SJSA1 (cell line): ENCODE data around the gene HMMR. TPM values are rescaled to one million over a fixed set of nuclear protein-coding genes. Genes with fewer than 3 reads are reported as not detected.

Experiments used
- DNase-seq, 2 experiments: peaks; one replicate each; pipeline ENCODE4 v3.0.0-alpha.2; 2015 to 2020; ENCODE audit warnings: low spot score in 2 of 2, low read depth in 1 of 2
- H3K27ac ChIP-seq: fragments of 250-450 bp; sonication (Bioruptor Pico); 2 replicates; pipeline ENCODE4 v1.5.1; 2020; ENCODE audit warnings: mild to moderate bottlenecking, moderate library complexity
- H3K27me3 ChIP-seq: fragments of 250-450 bp; sonication (Bioruptor Pico); replicated peaks from 2 replicates; pipeline ENCODE4 v1.5.1; 2020; ENCODE audit warnings: mild to moderate bottlenecking, moderate library complexity
- H3K36me3 ChIP-seq: fragments of 250-450 bp; sonication (Bioruptor Pico); 2 replicates; pipeline ENCODE4 v1.5.1; 2020; ENCODE audit warnings: mild to moderate bottlenecking
- H3K4me1 ChIP-seq: fragments of 250-450 bp; sonication (Bioruptor Pico); replicated peaks from 2 replicates; pipeline ENCODE4 v1.6.1; 2021; ENCODE audit warnings: mild to moderate bottlenecking
- H3K4me3 ChIP-seq: fragments of 250-450 bp; sonication (Bioruptor Pico); 2 replicates; pipeline ENCODE4 v1.5.1; 2020; ENCODE audit warnings: mild to moderate bottlenecking
- H3K9me3 ChIP-seq: fragments of 250-450 bp; sonication (Bioruptor Pico); replicated peaks from 2 replicates; pipeline ENCODE4 v1.5.1; 2020; ENCODE audit warnings: mild to moderate bottlenecking
- total RNA-seq: library from RNA; depleted of rRNA; stranded (reverse); fragments of >200 nt; shearing (Covaris generic); gene quantifications from 2 replicates; pipeline ENCODE4 v1.2.3, GENCODE V29; 2014

The HMMR gene
- total RNA-seq, 1 experiment from 2014 or later: 119 TPM

DNA sequence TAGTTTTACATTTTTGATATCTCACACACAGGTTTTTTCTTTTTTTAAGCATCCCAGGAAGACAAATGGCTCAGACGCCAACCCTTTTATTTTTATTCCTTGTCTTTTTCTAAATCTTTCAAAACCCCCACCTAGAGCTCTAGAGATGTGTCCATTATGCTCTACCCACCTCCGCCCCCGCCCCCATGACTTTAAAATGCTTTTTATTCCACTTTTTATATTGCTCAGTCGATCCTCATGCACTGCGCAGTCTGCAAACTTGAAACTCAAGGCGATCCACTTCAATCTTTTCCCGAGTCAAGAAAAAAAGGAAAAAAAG, 44.6 kb downstream of the HMMR start:
- no peaks in the 10 kb centered on the region for H3K36me3 ChIP-seq
- no peaks in the 10 kb centered on the region for H3K27me3 ChIP-seq
- peak overlapping the region; percentile 68 for H3K4me3 ChIP-seq
- no peaks in the 10 kb centered on the region for H3K9me3 ChIP-seq
- H3K4me1 ChIP-seq: peaks cover 11% of the 10 kb centered on the region
- no peak for DNase-seq
- peak overlapping the region; percentile 79 for H3K27ac ChIP-seq

DNA sequence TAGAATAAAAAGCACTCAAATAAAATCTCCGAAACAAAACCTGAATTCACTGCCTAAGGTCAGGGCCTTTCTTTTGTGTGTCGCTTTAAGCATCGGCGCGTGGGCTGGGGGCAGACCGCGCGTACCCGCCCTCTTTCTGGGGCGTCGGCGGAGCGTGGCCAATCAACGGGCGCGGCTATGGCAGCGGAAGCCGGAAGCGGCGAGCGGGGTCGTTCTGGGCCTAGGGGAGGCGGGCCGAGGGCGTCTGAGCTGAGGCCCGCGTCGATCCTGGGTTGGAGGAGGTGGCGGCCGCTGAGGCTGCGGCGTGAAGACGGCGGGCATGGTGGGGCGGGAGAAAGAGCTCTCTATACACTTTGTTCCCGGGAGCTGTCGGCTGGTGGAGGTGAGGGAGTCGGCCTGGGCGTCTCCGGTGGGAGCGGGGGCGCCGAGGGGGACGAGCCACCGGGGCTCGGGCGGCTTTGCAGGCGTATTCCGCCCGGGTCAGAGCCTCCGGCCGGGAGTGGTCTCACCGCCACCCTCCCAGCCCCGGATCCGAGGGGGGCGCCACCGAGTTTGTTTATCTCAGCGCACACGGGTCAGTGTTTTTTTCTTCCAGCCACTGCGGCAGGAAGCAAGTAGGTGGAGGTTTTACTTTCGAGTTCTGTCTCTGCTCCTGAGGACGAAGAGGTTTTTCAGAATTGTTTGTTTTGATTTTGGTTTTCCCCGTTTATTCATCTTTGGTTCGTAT, 45.1 kb downstream of the HMMR start, which contains the start of gene MAT2B:
Gene MAT2B, plus strand, starts transcription at position 252 of the 727 bp plus-strand sequence. Its CDS starts 68 bp downstream, at position 320.
- H3K4me1 ChIP-seq: peaks cover 11% of the 10 kb centered on the region
- H3K27me3 ChIP-seq: no peaks in the 10 kb centered on the region
- DNase-seq: peak; percentile 98 to 99
- H3K4me3 ChIP-seq: peak within 1 kb of the TSS; percentile 68
- H3K36me3 ChIP-seq: no peaks in the 10 kb centered on the region
- H3K9me3 ChIP-seq: no peaks in the 10 kb centered on the region
- peak within 1 kb of the TSS; percentile 79 for H3K27ac ChIP-seq

DNA sequence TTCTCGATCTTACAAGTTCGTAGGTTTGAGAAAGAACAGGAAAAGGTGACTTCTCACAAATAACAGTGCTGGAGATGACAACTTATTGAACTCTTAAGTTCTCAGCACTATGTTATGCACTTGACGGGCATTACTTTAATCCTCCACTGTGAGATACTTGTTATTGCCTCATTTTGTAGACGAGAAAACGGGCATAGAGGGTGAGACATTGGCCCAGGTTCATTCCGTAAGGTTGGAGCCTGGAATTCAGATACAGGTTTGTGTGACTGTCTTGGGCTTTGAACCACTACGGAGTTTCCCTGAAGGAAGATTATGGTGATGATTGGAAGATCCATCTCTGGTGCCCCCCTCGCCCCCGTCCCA, 45.6 kb downstream of the HMMR start:
- Histone ChIP-seq H3K36me3 (no peaks in the 10 kb centered on the region), H3K9me3 (no peaks in the 10 kb centered on the region), H3K27ac (peak overlapping the region; percentile 79), H3K27me3 (no peaks in the 10 kb centered on the region), H3K4me1 (peaks cover 11% of the 10 kb centered on the region), H3K4me3 (peak overlapping the region; percentile 68)
- DNase-seq: no peak

DNA sequence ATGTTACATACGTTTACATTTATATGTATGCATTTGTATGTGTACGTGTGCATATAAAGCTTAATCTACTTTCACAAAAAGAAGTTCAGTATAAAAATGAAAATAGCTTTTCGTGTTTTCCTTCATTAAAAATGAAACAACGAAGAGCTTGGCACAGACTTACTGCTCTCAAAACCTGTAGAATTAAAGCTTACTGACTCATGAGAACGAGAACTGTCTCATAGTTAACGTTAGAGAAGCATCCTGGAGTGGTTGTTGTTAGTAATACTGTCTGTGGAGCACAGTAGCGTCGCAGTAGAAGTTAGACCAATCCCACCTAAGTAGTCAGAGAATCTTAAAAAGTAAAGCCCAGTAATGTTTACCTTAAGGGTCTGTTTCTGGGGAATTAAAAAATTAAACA, 46.3 kb downstream of the HMMR start:
- Histone ChIP-seq H3K27me3 (no peaks in the 10 kb centered on the region), H3K36me3 (peaks cover under 1% of the 10 kb centered on the region), H3K4me3 (peak overlapping the region; percentile 68), H3K4me1 (peaks cover 11% of the 10 kb centered on the region), H3K9me3 (no peaks in the 10 kb centered on the region), H3K27ac (no peak overlapping the region)
- peak in 1 of 2 experiments; percentile 48 for DNase-seq

DNA sequence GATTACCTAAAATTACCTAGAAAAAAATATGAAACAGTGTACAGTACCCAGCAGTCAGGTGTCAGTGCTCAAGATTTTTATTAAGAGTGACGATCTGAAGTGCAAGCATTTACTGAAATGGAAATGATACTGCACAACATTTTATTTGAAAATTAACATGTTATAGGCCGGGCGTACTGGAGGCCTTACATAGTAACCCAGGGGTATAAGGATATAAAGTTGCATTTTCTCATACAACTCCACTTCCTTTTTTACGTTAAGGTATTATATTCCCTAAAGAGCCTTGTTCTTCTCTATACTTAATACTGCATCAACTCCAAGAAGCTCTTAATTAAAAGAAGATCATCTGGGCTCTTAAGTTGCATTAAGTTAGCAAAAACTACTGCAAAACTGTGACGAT, 48.3 kb downstream of the HMMR start:
- Histone ChIP-seq H3K27me3 (no peaks in the 10 kb centered on the region), H3K9me3 (no peaks in the 10 kb centered on the region), H3K4me1 (peaks cover 5% of the 10 kb centered on the region; the same call in 1 of the 2 replicates), H3K4me3 (no peak overlapping the region), H3K36me3 (peaks cover 21% of the 10 kb centered on the region), H3K27ac (no peak overlapping the region)
- DNase-seq: no peak

DNA sequence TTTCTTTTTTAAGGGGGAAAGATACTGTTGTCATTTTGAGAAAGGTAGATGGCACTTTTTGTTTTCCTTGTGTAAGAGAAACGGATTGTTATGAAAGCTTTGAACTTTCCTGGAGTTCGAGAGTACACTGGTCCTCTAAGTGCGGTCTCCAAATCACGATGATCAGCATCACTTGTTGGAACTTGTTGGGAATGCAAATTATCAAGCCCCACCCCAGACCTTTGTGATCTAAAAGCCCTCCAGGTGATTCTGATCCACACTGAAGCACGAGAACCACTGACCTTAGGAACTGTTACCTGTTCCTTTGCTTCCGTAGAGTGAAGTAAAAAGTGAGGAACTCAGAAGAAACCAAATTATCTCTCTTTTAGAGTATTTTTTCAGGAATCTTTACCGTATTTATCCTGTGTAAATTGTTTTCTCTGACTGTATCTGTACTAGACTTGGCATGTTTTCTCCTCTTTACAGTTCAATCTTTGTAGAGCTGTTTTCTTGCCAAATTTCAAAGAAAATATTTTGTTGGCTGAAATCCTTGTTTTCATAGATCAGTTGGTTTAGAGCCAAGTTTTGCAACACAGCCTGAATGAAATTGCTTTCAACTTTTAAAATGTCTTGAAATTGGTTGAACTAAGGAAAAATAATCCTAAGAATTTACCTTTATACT, 49.0 kb downstream of the HMMR start:
- H3K36me3 ChIP-seq: peaks cover 27% of the 10 kb centered on the region
- no peak for DNase-seq
- H3K9me3 ChIP-seq: no peaks in the 10 kb centered on the region
- H3K4me3 ChIP-seq: no peak overlapping the region
- no peak overlapping the region for H3K27ac ChIP-seq
- H3K4me1 ChIP-seq: peaks cover 2% of the 10 kb centered on the region; the same call in 1 of the 2 replicates
- no peaks in the 10 kb centered on the region for H3K27me3 ChIP-seq

DNA sequence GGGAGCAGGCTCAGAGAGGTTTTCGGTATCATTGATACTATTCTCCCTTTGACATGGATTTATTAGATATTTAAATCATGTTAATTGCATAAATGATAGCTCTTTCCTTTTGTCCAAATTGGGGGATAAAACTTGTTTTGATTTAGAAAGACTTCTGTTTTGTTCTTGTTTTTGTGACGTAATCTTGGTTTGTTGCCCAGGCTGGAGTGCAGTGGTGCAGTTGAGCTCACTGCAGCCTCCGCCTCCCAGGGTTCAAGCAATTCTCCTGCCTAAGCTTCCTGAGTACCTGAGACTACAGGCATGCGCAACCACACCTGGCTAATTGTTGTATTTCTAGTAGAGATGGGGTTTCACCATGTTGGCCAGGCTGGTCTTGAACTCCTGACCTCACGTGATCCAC, 52.1 kb downstream of the HMMR start:
- Histone ChIP-seq H3K9me3 (no peaks in the 10 kb centered on the region), H3K27me3 (no peaks in the 10 kb centered on the region), H3K4me1 (no peaks in the 10 kb centered on the region), H3K4me3 (no peak overlapping the region), H3K36me3 (peaks cover 56% of the 10 kb centered on the region), H3K27ac (no peak overlapping the region)
- DNase-seq: no peak

DNA sequence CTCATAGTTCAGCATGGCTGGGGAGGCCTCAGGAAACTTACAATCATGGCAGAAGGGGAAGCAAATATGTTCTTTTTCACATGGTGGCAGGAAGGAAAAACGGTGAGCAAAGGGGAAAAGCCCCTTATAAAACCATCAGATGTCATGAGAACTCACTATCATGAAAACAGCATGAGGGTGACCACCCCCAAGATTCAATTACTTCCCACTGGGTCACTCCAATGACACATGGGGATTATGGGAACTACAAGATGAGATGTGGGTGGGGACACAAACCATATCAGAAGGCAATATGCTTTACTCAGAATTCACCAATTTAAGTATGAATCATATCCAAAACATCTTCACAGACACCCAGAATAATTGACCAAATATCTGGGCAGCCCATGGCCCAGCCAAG, 64.7 kb downstream of the HMMR start:
- Histone ChIP-seq H3K4me3 (no peak overlapping the region), H3K36me3 (0 out of 2 replicates have a peak, but pooled peaks cover 3% of the 10 kb centered on the region), H3K27me3 (no peaks in the 10 kb centered on the region), H3K27ac (no peak overlapping the region), H3K9me3 (no peaks in the 10 kb centered on the region; the same call in 1 of the 2 replicates), H3K4me1 (no peaks in the 10 kb centered on the region)
- no peak for DNase-seq

DNA sequence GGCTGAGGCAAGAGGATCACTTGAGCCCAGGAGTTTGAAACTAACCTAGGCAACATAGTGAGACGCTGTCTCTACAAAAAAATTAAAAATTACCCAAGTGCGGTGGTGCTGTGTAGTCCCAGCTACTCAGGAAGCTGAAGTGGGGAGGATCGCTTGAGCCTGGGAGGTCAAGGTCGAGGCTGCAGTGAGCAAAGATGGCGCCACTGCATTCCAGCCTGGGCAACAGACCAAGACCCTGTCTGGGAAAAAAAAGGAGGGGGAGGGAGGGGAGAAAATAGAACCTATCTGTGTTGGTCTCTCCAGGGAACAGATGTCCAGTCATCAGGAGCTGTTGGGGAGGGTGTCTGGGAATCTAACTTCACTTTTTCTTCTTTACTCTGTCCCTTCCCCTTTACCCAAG, 69.3 kb downstream of the HMMR start:
- DNase-seq: no peak
- H3K9me3 ChIP-seq: no peaks in the 10 kb centered on the region; the same call in 1 of the 2 replicates
- H3K27ac ChIP-seq: no peak overlapping the region
- H3K27me3 ChIP-seq: peaks cover 5% of the 10 kb centered on the region
- no peak overlapping the region for H3K4me3 ChIP-seq
- no peaks in the 10 kb centered on the region for H3K36me3 ChIP-seq
- H3K4me1 ChIP-seq: no peaks in the 10 kb centered on the region

DNA sequence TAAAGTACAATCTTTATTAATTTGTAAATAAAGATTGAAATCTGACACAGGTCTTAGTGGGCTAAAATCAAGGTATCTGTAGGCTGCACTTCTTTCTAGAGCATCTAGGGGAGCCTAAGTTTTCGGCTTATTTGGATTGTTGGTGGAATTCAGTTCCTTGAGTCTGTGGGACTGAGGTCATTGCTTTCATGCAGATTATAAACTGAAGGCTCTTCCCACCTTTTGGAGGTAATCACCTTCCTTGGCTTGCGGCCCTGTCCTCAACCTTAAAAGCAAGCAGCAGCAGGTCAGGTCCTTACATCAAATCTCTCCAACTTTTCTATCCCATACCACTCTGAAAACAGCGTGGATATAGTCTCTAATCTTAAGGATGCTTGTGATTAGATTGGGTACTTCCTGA, 70.8 kb downstream of the HMMR start:
- Histone ChIP-seq H3K4me3 (no peak overlapping the region), H3K36me3 (no peaks in the 10 kb centered on the region), H3K27ac (no peak overlapping the region), H3K4me1 (no peaks in the 10 kb centered on the region), H3K27me3 (peaks cover 5% of the 10 kb centered on the region), H3K9me3 (no peaks in the 10 kb centered on the region; the same call in 1 of the 2 replicates)
- DNase-seq: no peak

DNA sequence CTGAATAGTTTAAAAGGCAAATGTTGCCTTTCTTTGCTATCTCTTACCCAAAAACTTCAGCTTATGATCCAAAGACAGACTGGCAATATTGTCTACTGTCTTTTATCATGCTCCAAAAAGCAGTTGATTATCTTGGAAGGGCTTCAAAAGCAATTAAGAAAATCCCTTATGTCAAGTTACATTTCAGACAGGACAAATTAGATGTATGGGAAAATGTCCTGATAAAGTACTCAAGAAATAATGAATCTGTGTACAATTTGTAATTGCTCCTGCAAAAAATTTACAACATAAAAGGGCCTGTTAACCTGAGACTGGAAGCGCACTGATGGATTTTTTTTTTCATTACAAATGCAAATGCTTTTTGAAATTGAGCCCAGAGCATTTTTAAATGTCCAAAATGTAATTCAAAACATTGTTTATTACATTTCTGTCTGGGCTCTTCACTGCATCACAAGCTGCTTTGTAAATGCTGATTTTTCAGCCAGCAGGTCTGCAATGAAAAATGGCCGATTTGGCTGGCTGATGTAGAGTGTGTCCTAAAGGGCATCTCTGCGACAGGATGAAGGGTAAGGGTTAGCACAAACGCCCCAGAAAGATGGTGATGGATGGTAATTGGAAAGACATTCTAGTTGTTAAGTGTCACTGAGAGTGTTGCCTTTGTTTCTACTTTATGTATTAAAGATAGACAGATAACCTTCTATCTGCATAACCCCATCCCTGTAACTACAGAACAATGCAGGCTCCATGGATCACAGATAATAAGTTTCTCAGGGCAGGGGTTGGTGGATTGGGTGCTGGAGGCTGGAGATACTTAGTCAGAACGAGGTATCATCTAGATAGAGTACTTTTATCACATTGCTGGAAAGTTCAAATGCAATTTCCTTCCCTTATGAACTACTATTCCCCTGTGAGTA, 72.0 kb downstream of the HMMR start:
- DNase-seq: no peak
- H3K4me3 ChIP-seq: no peak overlapping the region
- H3K4me1 ChIP-seq: no peaks in the 10 kb centered on the region
- H3K36me3 ChIP-seq: no peaks in the 10 kb centered on the region
- H3K9me3 ChIP-seq: no peaks in the 10 kb centered on the region
- no peak overlapping the region for H3K27ac ChIP-seq
- peaks cover 5% of the 10 kb centered on the region for H3K27me3 ChIP-seq

DNA sequence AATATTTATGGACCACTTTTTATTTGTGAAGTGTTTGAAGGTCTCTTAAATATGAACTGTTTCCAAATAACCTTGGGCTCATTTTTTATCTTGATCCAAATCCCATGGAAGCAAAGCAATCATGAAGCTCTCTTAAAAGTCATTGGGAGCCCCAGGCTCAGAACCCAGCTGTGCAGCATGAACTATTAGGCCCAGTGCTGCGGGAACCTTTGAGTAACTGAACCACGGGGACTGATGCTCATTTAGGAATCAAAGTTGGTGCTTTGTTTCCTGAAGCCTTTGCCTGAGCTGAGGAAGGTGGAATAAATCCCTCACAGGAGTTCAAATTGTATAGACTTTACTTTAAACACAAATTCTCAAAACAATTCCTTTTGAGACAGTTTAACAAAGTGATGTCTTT, 72.8 kb downstream of the HMMR start:
- Histone ChIP-seq H3K36me3 (no peaks in the 10 kb centered on the region), H3K27ac (no peak overlapping the region), H3K9me3 (no peaks in the 10 kb centered on the region), H3K27me3 (peaks cover 5% of the 10 kb centered on the region), H3K4me1 (no peaks in the 10 kb centered on the region), H3K4me3 (no peak overlapping the region)
- no peak for DNase-seq

DNA sequence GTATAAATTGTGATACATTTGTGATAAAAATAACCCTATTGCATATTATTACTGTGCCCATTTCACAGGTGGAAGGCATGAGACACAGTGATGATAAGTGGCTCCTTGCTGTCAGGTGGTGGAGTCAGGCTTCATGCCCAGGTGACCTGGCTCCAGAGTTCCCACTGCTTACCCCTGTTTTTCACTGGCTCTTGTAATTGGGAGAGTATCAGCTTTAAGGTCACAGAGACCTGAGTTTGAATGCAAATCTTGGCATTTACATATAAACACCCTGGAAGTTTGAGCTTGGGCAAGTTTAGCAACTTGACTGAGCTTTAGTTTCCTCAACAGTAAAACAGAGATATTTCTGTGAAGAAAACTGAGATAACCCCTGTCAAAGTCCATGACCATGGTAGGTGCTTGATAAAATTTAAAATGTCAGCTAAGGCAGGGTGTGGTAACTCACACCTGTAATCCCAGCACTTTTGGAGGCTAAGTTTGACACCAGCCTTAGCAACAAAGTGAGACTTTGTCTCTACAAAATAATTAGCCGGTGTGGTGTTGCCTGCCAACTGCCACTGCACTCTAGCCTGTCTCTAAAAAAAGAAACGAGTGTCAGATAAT, 74.2 kb downstream of the HMMR start:
- Histone ChIP-seq H3K36me3 (no peaks in the 10 kb centered on the region), H3K4me3 (no peak overlapping the region), H3K4me1 (no peaks in the 10 kb centered on the region), H3K9me3 (no peaks in the 10 kb centered on the region), H3K27ac (no peak overlapping the region), H3K27me3 (peaks cover 5% of the 10 kb centered on the region)
- DNase-seq: no peak
